ENCODE results near the gene MDN1. TPM values are rescaled to one million over a fixed set of nuclear protein-coding genes. Genes with fewer than 3 reads are reported as not detected.
"Not testable (repeated sequence)": the region's sequence is repeated elsewhere in the genome, so short reads cannot be mapped to it uniquely, and the experiment has no call there.

The MDN1 gene
- total RNA-seq, 1 experiment from 2014 or later, result 50.0 TPM

- no peak for TF ChIP-seq CTCF (IDR thresholded peaks at IDR 0.05; ENCODE audit: unreplicated experiment)
- CTCF ChIA-PET, result no interaction called here
- H3K4me3 Mint-ChIP-seq (ENCODE audit: low read depth, unreplicated experiment), result no peak overlapping the region
- no peak overlapping the region for H3K27ac Mint-ChIP-seq (ENCODE audit: unreplicated experiment)
- H3K27me3 Mint-ChIP-seq (ENCODE audit: unreplicated experiment), result no peaks in the 10 kb centered on the region
- peaks cover 25% of the 10 kb centered on the region for H3K36me3 Mint-ChIP-seq (ENCODE audit: insufficient read depth, unreplicated experiment)
- intact Hi-C loops (cut with micrococcal nuclease; ENCODE audit: unreplicated experiment), result no loop called here
- DNase-seq, result no peak
- BruUV-seq (replicated peaks), result no TSS peak
- no peaks in the 10 kb centered on the region for H3K4me1 Mint-ChIP-seq (ENCODE audit: low read depth, unreplicated experiment)
- H3K9me3 Mint-ChIP-seq (ENCODE audit: low read depth, unreplicated experiment), result no peaks in the 10 kb centered on the region
These were observed 34.8 kb downstream of the MDN1 start for GRCh38 chr6:89784838-89785237.

GRCh38 chr6:89783293-89783692 is 36.3 kb downstream of the MDN1 start:
- peaks cover 15% of the 10 kb centered on the region for H3K36me3 Mint-ChIP-seq (ENCODE audit: insufficient read depth, unreplicated experiment)
- BruUV-seq (replicated peaks); H3K4me1 Mint-ChIP-seq (ENCODE audit: low read depth, unreplicated experiment); H3K4me3 Mint-ChIP-seq (ENCODE audit: low read depth, unreplicated experiment); DNase-seq; CTCF ChIA-PET; H3K27me3 Mint-ChIP-seq (ENCODE audit: unreplicated experiment); H3K9me3 Mint-ChIP-seq (ENCODE audit: low read depth, unreplicated experiment); intact Hi-C loops (cut with micrococcal nuclease; ENCODE audit: unreplicated experiment); H3K27ac Mint-ChIP-seq (ENCODE audit: unreplicated experiment): not testable (repeated sequence)

- Mint-ChIP-seq H3K4me1 (ENCODE audit: low read depth, unreplicated experiment) (no peaks in the 10 kb centered on the region), H3K36me3 (ENCODE audit: insufficient read depth, unreplicated experiment) (peaks cover 8% of the 10 kb centered on the region), H3K27ac (ENCODE audit: unreplicated experiment) (no peak overlapping the region), H3K4me3 (ENCODE audit: low read depth, unreplicated experiment) (no peak overlapping the region), H3K27me3 (ENCODE audit: unreplicated experiment) (no peaks in the 10 kb centered on the region), H3K9me3 (ENCODE audit: low read depth, unreplicated experiment) (no peaks in the 10 kb centered on the region)
- BruUV-seq (replicated peaks), result no TSS peak
- TF ChIP-seq CTCF (IDR thresholded peaks at IDR 0.05; ENCODE audit: unreplicated experiment), result no peak
- intact Hi-C loops (cut with micrococcal nuclease; ENCODE audit: unreplicated experiment), result no loop called here
- no peak for DNase-seq
- CTCF ChIA-PET, result no interaction called here
These were observed 37.4 kb downstream of the MDN1 start for GRCh38 chr6:89782222-89782621.

- intact Hi-C loops (cut with micrococcal nuclease; ENCODE audit: unreplicated experiment), result no loop called here
- no peak for TF ChIP-seq CTCF (IDR thresholded peaks at IDR 0.05; ENCODE audit: unreplicated experiment)
- no peak overlapping the region for H3K27ac Mint-ChIP-seq (ENCODE audit: unreplicated experiment)
- H3K9me3 Mint-ChIP-seq (ENCODE audit: low read depth, unreplicated experiment), result no peaks in the 10 kb centered on the region
- BruUV-seq (replicated peaks), result no TSS peak
- no peaks in the 10 kb centered on the region for H3K4me1 Mint-ChIP-seq (ENCODE audit: low read depth, unreplicated experiment)
- CTCF ChIA-PET, result no interaction called here
- no peak for DNase-seq
- peaks cover under 1% of the 10 kb centered on the region for H3K36me3 Mint-ChIP-seq (ENCODE audit: insufficient read depth, unreplicated experiment)
- H3K27me3 Mint-ChIP-seq (ENCODE audit: unreplicated experiment), result no peaks in the 10 kb centered on the region
- no peak overlapping the region for H3K4me3 Mint-ChIP-seq (ENCODE audit: low read depth, unreplicated experiment)
These were observed 38.2 kb downstream of the MDN1 start for GRCh38 chr6:89781070-89782034.

- Mint-ChIP-seq H3K36me3 (ENCODE audit: insufficient read depth, unreplicated experiment) (peaks cover 17% of the 10 kb centered on the region), H3K4me1 (ENCODE audit: low read depth, unreplicated experiment) (no peaks in the 10 kb centered on the region), H3K27ac (ENCODE audit: unreplicated experiment) (no peak overlapping the region), H3K4me3 (ENCODE audit: low read depth, unreplicated experiment) (no peak overlapping the region), H3K9me3 (ENCODE audit: low read depth, unreplicated experiment) (no peaks in the 10 kb centered on the region), H3K27me3 (ENCODE audit: unreplicated experiment) (no peaks in the 10 kb centered on the region)
- CTCF ChIA-PET, result no interaction called here
- DNase-seq, result no peak
- no peak for TF ChIP-seq CTCF (IDR thresholded peaks at IDR 0.05; ENCODE audit: unreplicated experiment)
- intact Hi-C loops (cut with micrococcal nuclease; ENCODE audit: unreplicated experiment), result no loop called here
- BruUV-seq (replicated peaks), result no TSS peak
These were observed 42.1 kb downstream of the MDN1 start for GRCh38 chr6:89777455-89777854.

All from Calu3 (cell line).